ENCODE results near the gene KCNIP1.

DNA sequence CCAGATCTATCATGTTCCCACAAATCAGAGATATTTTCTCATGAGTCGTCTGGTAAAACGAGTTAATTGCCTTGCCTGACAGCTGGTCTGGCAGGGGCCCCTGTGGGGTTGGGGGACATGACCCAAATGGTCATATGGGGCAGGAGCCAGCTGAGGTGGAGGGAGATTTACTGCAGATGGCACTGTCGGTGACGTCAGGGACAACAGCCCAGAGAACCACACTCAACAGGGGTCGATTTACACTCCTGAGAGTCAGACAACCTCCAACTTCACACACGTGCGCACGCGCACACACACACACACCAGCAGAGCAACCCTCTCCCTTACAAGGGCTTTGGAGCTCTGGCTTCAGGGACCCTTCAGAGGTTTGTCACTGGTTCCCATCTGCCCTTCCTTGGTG is 256.3 kb downstream of the KCNIP1 start:
- TF ChIP-seq CTCF (IDR thresholded peaks at IDR 0.05) (no peak), POLR2A (IDR thresholded peaks at IDR 0.05) (no peak)

Data from body of pancreas (tissue), 4 donors.